HTR-8/SVneo (cell line): Measurements from ENCODE around the gene FHIT.

Experiments used
- DNase-seq: peaks from one replicate; pipeline ENCODE4 v3.0.0; 2011; ENCODE audit warnings: low spot score, mixed read lengths; ENCODE audit not compliant: insufficient read length
- FAIRE-seq: peaks from 2 replicates; lab custom pipeline; 2011; peaks lifted over from hg19 to GRCh38; lab: Jason Lieb, UNC

The FHIT gene

GRCh38 chr3:61177450-61177849 lies 73.8 kb downstream of the FHIT start:
- DNase-seq (no peak), FAIRE-seq (no peak)

DNA sequence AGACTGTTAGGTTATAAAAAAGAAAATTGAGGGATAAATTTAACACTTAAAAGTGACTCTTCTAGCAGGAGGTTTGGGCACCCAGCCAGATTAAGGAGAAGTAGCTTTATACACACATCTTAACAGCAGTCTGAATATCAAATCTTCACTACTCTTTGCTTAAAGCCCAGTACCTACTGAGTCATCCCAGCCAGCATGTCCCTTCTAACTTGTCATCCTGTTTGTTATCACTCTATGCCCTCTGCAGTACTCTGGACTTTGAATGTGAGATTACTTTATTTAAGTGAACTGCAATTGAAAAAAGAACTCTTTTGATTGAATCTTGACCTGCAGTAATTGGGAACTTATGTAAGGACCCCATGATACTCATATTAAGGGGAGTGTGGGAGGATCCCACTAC lies 77.6 kb downstream of the FHIT start:
- no peak for FAIRE-seq
- DNase-seq: no peak

GRCh38 chr3:61172684-61173083 lies 78.6 kb downstream of the FHIT start:
- DNase-seq (no peak), FAIRE-seq (no peak)

DNA sequence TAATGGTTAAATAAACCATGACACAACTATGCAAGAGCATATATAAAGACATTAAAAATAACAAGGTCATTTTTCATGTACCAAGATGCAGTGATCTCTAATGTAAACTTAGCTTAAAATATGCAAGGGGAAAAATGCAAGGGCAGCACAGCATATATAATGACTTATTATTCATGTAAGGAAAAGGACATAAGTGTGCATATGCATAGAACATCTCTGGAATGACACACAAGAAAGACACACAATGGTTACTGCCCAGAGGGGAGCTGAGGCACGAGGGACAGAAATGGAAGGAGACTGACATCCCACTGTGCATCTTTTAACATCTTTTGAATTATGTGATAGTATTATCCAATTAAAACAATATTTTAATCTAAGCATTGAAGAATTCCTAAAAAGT lies 79.0 kb downstream of the FHIT start:
- no peak for DNase-seq
- FAIRE-seq: no peak

DNA sequence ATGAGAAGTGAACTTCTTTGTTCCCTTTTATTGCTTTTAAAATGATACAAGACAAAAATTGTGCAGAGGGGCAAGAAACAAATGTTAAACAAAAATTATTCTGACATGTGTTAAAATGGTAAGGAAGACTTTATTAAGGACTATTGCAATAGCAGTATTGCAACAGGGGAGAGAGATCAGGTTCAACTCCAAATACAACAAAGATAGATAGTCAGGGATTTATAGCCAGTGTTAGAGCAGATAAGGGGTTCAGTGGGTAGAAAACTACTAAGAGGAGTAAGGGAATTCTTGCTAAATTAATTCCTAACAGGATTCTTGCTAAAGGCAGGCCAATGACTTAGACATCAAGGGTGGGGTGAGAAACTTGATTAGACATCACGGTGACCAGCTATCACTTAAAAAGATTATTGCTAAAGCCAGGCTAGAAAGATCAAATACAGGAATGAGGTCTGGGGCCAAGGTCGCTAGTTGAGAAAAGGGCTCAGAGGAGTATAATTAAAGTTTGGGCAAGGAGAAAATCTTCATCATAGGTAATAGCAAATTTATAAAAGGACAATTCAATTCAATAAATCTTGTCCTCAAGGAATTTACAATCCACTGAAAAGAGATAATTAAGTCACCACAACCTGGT lies 81.5 kb downstream of the FHIT start:
- FAIRE-seq: no peak

DNA sequence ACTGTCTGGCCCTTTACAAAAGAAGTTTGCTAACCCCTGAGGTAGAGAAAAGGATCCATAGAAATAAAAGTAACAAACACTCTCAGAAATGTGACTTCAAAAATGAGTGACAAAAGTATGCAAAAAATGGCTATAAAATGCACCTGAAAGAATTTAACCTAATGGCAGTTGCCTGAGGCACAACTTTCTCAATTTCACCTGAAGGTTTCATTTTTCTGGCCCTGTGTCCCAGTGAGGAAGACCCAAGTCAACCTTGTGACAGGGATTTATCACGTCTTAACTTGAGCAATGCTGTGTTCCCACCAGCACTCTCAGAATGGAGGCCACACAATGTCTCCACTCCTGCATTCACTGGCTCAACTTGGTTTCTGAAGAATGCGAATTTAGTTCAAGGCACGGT lies 83.0 kb downstream of the FHIT start:
- FAIRE-seq: no peak
- no peak for DNase-seq

More for the DNA sequence above, 81.5 kb downstream of the FHIT start:
- no peak for DNase-seq

DNA sequence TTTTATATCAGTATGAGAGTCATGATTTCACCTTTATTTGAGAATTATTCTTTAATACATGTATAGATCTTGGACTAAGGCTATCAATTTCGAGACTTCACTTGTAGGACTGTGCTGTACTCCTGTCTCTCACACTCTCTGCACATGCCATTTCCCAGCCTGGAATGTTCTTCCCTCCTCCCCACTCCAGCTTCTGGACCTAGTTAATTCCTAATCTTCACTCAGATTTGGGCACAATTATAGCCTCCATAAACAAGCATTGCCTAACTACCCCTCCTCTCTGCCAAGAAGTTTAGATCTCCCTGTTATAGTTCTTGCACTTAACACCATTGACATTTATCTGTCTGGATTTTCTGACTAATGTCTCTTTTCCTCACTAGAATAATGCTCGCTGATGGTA lies 88.3 kb downstream of the FHIT start:
- no peak for DNase-seq
- no peak for FAIRE-seq

GRCh38 chr3:61158667-61159066 lies 92.6 kb downstream of the FHIT start:
- FAIRE-seq (no peak), DNase-seq (no peak)

GRCh38 chr3:61158216-61158615 lies 93.0 kb downstream of the FHIT start:
- FAIRE-seq: no peak
- DNase-seq: no peak

- FAIRE-seq (no peak), DNase-seq (no peak)
These were observed 93.8 kb downstream of the FHIT start for GRCh38 chr3:61157414-61157813.

DNA sequence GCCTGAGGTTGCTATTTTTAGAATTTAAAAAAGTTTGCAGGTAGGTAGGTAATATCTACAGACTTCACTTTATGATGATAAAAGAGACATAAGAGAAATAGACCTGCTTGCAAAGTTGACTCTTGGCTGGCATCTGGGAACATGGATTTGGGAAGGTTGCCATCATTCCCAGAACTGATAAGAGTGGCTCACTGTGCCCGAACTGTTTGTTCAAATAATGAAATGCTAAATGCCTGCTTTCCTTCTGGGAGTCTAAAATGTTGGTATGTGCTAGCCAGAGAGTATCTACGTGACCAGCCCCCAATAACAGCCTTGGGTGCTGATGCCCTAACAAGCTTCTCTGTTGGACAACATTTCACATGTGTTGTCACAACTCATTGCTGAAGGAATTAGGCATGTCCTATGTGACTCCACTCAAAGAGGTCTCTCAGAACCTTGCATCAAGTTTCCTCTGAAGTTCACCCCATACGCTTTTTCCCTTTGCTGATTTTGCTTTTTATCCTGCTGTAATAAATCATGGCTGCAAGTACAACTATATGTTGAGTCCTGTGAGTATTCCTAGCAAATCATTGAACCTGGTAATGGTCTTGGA lies 95.5 kb downstream of the FHIT start:
- FAIRE-seq (no peak), DNase-seq (no peak)

- no peak for FAIRE-seq
- DNase-seq: no peak
These were observed 96.6 kb downstream of the FHIT start for GRCh38 chr3:61154457-61155198.

DNA sequence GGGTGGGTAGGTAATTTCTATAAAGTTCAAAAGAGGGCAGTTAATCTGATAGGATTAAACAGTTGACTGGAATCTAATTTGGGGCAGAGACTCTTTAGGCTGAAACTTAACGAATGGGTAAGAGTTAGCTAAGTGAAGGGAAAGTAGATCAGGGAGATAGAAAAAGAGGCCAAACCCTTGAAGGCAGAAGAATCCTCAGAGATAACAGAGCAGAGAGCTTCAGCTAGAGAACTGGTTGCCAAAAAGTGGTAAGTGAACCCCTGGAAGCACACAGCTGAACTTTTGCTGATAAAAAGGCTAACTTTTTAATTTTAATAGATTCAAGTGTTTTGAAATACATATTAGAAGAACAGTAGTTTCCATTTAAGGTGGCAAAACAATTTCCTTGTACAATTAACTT lies 99.2 kb downstream of the FHIT start:
- DNase-seq (no peak), FAIRE-seq (no peak)

- no peak for FAIRE-seq
- no peak for DNase-seq
These were observed 102.0 kb downstream of the FHIT start for GRCh38 chr3:61149236-61149635.

- no peak for DNase-seq
- FAIRE-seq: no peak
These were observed 105.0 kb downstream of the FHIT start for GRCh38 chr3:61146010-61146890.

- no peak for DNase-seq
These were observed 109.6 kb downstream of the FHIT start for GRCh38 chr3:61141697-61142096.

DNA sequence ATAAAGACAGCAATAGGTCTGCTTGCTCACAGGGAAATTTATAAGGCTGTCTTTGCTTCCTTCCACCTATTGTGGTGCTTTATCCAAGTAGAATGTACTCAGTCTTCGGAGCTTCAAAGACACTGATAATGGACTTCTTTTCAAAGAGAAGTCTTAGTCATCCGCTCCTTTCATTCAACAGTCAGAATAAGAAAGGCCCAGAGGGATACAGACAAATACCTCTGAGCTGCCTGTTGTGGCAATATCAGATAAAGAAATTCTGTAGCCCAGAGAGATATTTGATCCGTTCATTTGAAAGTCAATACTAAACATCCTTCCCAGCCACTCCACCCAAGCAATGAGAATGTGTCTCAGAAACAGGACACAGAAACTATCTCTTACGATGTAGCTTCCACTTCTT lies 110.0 kb downstream of the FHIT start:
- FAIRE-seq (no peak), DNase-seq (no peak)

More at GRCh38 chr3:61141697-61142096, 109.6 kb downstream of the FHIT start:
- FAIRE-seq: no peak

- FAIRE-seq: no peak
These were observed 111.6 kb downstream of the FHIT start for GRCh38 chr3:61139686-61140085.

GRCh38 chr3:61138401-61138800 lies 112.9 kb downstream of the FHIT start:
- DNase-seq: no peak
- FAIRE-seq: no peak

More at GRCh38 chr3:61139686-61140085, 111.6 kb downstream of the FHIT start:
- no peak for DNase-seq

DNA sequence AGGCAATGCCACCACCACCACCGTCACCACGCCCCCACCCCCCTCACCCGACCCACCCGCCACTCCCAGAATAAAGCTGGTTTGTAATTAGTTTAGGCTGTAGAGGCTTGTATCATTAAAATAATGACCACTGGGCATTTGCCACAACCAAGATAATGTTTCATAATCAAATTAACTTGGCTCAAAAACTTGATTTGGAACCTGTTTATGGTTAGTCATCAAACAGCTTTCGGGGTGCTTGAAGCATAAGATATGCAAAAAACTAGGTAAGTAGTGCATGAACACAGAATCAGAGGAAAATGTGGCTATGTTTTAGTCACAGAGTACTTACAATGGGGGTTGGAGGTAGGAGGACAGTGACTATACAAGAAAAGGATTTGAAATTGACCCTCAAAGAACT lies 115.1 kb downstream of the FHIT start:
- no peak for FAIRE-seq

GRCh38 chr3:61134532-61134931 lies 116.7 kb downstream of the FHIT start:
- DNase-seq: no peak
- FAIRE-seq: no peak

More for the DNA sequence above, 115.1 kb downstream of the FHIT start:
- no peak for DNase-seq
